ENCODE results near the gene PANK2. TPM values are rescaled to one million over a fixed set of nuclear protein-coding genes. Genes with fewer than 3 reads are reported as not detected.
A peak's percentile ranks its signal among the peaks of the same experiment; 100 is the strongest.

The PANK2 gene
- total RNA-seq, 1 donor from 2014 or later = 60.3 TPM

DNA sequence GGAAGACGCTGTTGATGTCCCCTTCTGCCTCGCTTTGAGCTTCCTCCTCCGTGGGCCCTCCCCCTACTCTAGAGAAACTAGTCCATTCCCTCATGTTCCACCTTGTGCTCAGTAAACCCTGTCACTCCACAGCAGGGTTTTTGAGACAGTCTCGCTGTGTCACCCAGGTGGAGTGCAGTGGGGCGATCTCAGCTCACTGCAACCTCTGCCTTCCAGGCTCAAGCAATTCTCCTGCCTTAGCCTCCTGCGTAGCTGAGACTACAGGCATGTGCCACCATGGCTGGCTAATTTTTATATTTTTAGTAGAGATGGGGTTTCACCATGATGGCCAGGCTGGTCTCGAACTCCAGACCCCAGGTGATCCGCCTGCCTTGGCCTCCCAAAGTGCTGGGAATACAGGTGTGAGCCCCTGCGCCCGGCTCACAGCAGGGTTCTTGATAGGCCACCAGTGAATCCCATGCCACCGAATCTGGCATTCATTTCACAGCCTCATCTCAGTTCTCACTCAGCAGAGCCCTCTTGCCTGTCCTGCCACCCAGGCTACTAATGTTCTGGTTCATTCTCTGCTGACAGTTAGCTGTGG is 36.0 kb downstream of the PANK2 start:
- TF ChIP-seq, protein P1, sequence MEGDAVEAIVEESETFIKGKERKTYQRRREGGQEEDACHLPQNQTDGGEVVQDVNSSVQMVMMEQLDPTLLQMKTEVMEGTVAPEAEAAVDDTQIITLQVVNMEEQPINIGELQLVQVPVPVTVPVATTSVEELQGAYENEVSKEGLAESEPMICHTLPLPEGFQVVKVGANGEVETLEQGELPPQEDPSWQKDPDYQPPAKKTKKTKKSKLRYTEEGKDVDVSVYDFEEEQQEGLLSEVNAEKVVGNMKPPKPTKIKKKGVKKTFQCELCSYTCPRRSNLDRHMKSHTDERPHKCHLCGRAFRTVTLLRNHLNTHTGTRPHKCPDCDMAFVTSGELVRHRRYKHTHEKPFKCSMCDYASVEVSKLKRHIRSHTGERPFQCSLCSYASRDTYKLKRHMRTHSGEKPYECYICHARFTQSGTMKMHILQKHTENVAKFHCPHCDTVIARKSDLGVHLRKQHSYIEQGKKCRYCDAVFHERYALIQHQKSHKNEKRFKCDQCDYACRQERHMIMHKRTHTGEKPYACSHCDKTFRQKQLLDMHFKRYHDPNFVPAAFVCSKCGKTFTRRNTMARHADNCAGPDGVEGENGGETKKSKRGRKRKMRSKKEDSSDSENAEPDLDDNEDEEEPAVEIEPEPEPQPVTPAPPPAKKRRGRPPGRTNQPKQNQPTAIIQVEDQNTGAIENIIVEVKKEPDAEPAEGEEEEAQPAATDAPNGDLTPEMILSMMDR (IDR thresholded peaks at IDR 0.05; ENCODE audit: partially characterized antibody, unreplicated experiment) = no peak
- peaks cover 5% of the 10 kb centered on the region for H3K36me3 Mint-ChIP-seq (ENCODE audit: unreplicated experiment)
- H3K27me3 Mint-ChIP-seq (ENCODE audit: unreplicated experiment) = peaks cover 33% of the 10 kb centered on the region
- H3K27ac Mint-ChIP-seq (ENCODE audit: unreplicated experiment) = peak overlapping the region; percentile 81
- H3K4me1 Mint-ChIP-seq (ENCODE audit: low read depth, unreplicated experiment) = peaks cover 47% of the 10 kb centered on the region
- no peak overlapping the region for H3K4me3 Mint-ChIP-seq (ENCODE audit: unreplicated experiment)
- H3K9me3 Mint-ChIP-seq (ENCODE audit: unreplicated experiment) = peaks cover 55% of the 10 kb centered on the region
- DNase-seq = no peak

GRCh38 chr20:3925899-3926638 is 36.9 kb downstream of the PANK2 start:
- TF ChIP-seq, protein P1 (IDR thresholded peaks at IDR 0.05; ENCODE audit: partially characterized antibody, unreplicated experiment) = no peak
- Mint-ChIP-seq H3K9me3 (ENCODE audit: unreplicated experiment) (peaks cover 59% of the 10 kb centered on the region), H3K27me3 (ENCODE audit: unreplicated experiment) (peaks cover 34% of the 10 kb centered on the region), H3K27ac (ENCODE audit: unreplicated experiment) (peak overlapping the region; percentile 81), H3K4me3 (ENCODE audit: unreplicated experiment) (peak overlapping the region; percentile 73), H3K4me1 (ENCODE audit: low read depth, unreplicated experiment) (peaks cover 53% of the 10 kb centered on the region), H3K36me3 (ENCODE audit: unreplicated experiment) (peaks cover 5% of the 10 kb centered on the region)
- DNase-seq = no peak

DNA sequence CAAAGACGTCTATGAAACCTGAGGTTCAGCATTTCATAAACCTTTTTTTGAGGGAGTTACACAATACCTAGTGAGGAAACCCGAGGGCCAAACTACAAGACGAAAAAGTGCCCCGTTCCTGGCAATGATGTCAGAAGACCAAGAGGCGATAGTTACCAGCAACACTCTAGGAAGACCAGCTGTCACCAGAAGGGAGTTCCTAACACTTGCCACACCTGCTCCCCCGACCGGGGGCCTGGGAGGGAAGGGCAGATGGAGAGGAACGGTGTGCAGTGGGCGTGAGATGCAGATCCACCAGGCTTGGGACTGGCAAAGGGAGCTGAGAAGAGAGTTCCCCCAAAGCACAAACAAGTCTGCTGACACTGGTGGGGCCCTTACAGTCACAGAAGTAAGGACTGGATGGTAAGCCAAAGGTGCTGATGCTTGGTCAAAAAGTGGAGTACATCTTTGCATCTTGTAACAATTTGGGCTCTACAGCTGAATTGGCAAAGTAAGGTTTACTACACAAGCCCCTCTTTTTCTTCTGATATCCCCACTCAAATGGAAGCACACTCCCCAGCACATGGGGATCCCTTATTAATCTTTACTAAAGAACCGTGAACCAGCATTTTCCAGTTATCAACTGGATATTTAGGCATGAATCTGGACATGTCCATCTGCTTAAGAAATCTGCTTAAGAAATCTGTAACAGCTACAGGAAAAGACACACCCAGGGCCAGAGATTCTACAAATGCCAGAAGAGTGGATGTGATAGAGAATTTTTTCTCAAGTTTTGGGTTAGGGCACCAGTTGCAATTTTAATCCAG is 38.5 kb downstream of the PANK2 start:
- H3K27me3 Mint-ChIP-seq (ENCODE audit: unreplicated experiment) = peaks cover 37% of the 10 kb centered on the region
- peak; percentile 76 for DNase-seq
- peak overlapping the region; percentile 68 for H3K4me3 Mint-ChIP-seq (ENCODE audit: unreplicated experiment)
- H3K4me1 Mint-ChIP-seq (ENCODE audit: low read depth, unreplicated experiment) = peaks cover 63% of the 10 kb centered on the region
- peaks cover 5% of the 10 kb centered on the region for H3K36me3 Mint-ChIP-seq (ENCODE audit: unreplicated experiment)
- peak overlapping the region; percentile 92 for H3K27ac Mint-ChIP-seq (ENCODE audit: unreplicated experiment)
- TF ChIP-seq, protein P1 (IDR thresholded peaks at IDR 0.05; ENCODE audit: partially characterized antibody, unreplicated experiment) = no peak
- H3K9me3 Mint-ChIP-seq (ENCODE audit: unreplicated experiment) = peaks cover 59% of the 10 kb centered on the region

DNA sequence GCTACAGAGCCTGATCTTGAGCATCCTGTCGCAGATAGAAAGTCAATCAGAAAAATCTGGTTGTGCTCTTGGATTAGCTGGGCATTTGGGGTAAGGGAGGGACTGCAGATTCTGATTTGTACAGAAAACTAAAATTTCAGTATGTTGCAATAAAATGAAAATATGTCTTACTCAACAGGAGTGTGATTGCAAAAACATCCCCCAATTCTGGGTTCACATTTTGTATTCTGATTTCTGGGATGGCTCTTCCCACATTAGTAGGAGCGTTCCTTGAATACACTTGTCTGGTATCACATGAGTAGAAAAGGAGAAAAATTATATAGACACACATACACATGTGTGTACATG is 40.5 kb downstream of the PANK2 start:
- Mint-ChIP-seq H3K4me3 (ENCODE audit: unreplicated experiment) (peak overlapping the region; percentile 5), H3K36me3 (ENCODE audit: unreplicated experiment) (peaks cover 15% of the 10 kb centered on the region), H3K9me3 (ENCODE audit: unreplicated experiment) (peaks cover 48% of the 10 kb centered on the region), H3K27ac (ENCODE audit: unreplicated experiment) (peak overlapping the region; percentile 75), H3K27me3 (ENCODE audit: unreplicated experiment) (peaks cover 35% of the 10 kb centered on the region), H3K4me1 (ENCODE audit: low read depth, unreplicated experiment) (peaks cover 64% of the 10 kb centered on the region)
- no peak for DNase-seq
- TF ChIP-seq, protein P1 (IDR thresholded peaks at IDR 0.05; ENCODE audit: partially characterized antibody, unreplicated experiment) = no peak
